Mesendoderm (in vitro differentiated cells): ENCODE results near the gene SLC38A2.

ENCODE experiments used
- DNase-seq: peaks from one replicate; pipeline ENCODE4 v3.0.0; 2013
- H2AK5ac ChIP-seq: 2 replicates; pipeline ENCODE4 v1.6.1; 2013; ENCODE audit warnings: low read length, inconsistent platforms
- H2BK120ac ChIP-seq: 2 replicates; pipeline ENCODE4 v1.6.1; 2013; ENCODE audit warnings: low read depth, mild to moderate bottlenecking, low read length, moderate library complexity, mixed read lengths
- H2BK15ac ChIP-seq: replicated peaks from 2 replicates; pipeline ENCODE4 v1.6.1; 2013; ENCODE audit warnings: low read depth, mild to moderate bottlenecking, moderate library complexity
- H2BK5ac ChIP-seq: 2 replicates; pipeline ENCODE4 v1.6.1; 2013; ENCODE audit warnings: low read length, inconsistent platforms
- H3K18ac ChIP-seq: 2 replicates; pipeline ENCODE4 v1.6.1; 2013; ENCODE audit warnings: mild to moderate bottlenecking, low read length, mixed read lengths
- H3K23ac ChIP-seq: one replicate; pipeline ENCODE4 v1.6.1; 2013; ENCODE audit warnings: low read length
- H3K27ac ChIP-seq: 2 replicates; pipeline ENCODE4 v1.5.1; 2013; ENCODE audit warnings: low read depth, mild to moderate bottlenecking, inconsistent platforms, low read length, moderate library complexity
- H3K27me3 ChIP-seq: 2 replicates; pipeline ENCODE4 v1.6.1; 2013; ENCODE audit warnings: low read length, control low read depth, mild to moderate bottlenecking, inconsistent platforms; ENCODE audit not compliant: insufficient read depth, poor library complexity
- H3K36me3 ChIP-seq: 2 replicates; pipeline ENCODE4 v1.6.1; 2013; ENCODE audit warnings: low read length, inconsistent platforms; ENCODE audit not compliant: control insufficient read depth, insufficient read depth
- H3K4ac ChIP-seq: one replicate; pipeline ENCODE4 v1.6.1; 2013; ENCODE audit warnings: low read depth, mild to moderate bottlenecking, low read length, moderate library complexity
- H3K4me1 ChIP-seq: 2 replicates; pipeline ENCODE4 v1.6.1; 2013; ENCODE audit warnings: low read depth, low read length, inconsistent platforms; ENCODE audit not compliant: control insufficient read depth
- H3K4me2 ChIP-seq: 2 replicates; pipeline ENCODE4 v1.6.1; 2013; ENCODE audit warnings: low read length
- H3K4me3 ChIP-seq: 2 replicates; pipeline ENCODE4 v1.5.1; 2013; ENCODE audit warnings: mild to moderate bottlenecking, low read length
- H3K56ac ChIP-seq: one replicate; pipeline ENCODE4 v1.6.1; 2013; ENCODE audit warnings: low read length
- H3K79me1 ChIP-seq: 2 replicates; pipeline ENCODE4 v1.6.1; 2013; ENCODE audit warnings: low read length, inconsistent platforms
- H3K79me2 ChIP-seq: 2 replicates; pipeline ENCODE4 v1.6.1; 2013; ENCODE audit warnings: mild to moderate bottlenecking, low read length; ENCODE audit not compliant: control insufficient read depth, insufficient read depth
- H3K9ac ChIP-seq: 2 replicates; pipeline ENCODE4 v1.6.1; 2013; ENCODE audit warnings: low read length, inconsistent platforms
- H4K5ac ChIP-seq: one replicate; pipeline ENCODE4 v1.6.1; 2013; ENCODE audit warnings: low read length
- H4K8ac ChIP-seq: one replicate; pipeline ENCODE4 v1.6.1; 2013; ENCODE audit warnings: low read depth, mild to moderate bottlenecking, control low read depth, low read length, moderate library complexity
- WGBS: extraction: QIAGEN DNeasy Blood & Tissue Kit; methylation state at CpG from one replicate; pipeline ENCODE4 v1.1.7; 2013; ENCODE audit warnings: low lambda C conversion rate, missing lambda C conversion rate; ENCODE audit not compliant: insufficient coverage; ENCODE audit errors: extremely low coverage; 5-methylcytosine and 5-hydroxymethylcytosine counted together

SLC38A2 gene

DNA sequence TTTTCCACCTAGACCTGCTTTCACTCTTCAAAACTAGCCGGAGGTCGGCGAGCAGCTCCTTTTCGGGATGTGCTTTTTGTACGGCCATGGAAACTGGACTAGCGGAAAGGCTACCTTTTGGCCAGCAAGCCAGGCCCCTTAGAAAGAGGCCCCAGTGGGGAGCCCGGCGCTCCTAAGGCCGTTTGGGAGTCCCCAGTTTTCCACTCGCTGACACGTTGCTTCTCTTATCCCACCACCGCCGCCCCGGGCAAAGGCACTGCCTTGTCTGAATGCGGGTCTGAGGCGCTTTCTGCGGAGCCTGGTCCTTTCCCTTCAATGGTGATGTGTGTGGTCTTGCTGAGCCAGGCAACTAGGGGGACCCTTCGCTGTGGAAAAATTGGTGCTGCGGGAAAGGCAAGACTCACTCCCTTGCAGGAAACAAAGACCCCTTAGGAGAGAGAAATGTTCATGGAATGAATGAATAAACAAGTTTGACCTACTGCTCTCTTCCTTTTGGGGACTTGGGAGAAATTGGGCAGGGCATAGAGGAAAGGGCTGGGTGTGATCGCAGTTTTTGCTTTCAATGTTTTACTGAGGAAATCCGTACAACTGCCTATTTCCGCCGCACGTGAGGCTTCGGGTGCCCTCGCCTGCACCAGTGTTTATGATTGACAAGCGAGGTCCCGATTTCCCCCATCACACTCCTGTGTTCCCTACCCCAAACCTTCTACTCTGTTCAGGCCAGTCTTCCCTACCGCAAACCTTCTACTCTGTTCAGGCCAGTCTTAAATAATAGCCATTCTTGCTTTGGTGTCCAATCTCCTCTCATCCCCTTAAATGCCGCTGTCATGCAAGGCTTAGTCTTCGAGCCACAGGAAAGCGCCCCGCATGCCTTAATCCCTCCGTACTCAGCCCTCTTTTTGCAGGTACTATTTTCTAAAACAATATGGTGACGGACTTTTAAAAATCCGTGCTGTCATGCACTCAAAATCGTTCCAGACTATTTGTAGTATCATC is 1.0 kb upstream of the SLC38A2 start:
- peak overlapping the region; percentile 97 for H3K18ac ChIP-seq
- H4K8ac ChIP-seq: no peak overlapping the region
- H2BK15ac ChIP-seq: no peak overlapping the region
- peak overlapping the region; percentile 91 for H3K9ac ChIP-seq
- no CpG with 5 or more reads among the region's 37 CpGs for WGBS
- H3K4ac ChIP-seq: peak overlapping the region; percentile 22
- H4K5ac ChIP-seq: peak overlapping the region; percentile 77
- no peak overlapping the region for H2AK5ac ChIP-seq
- H3K27me3 ChIP-seq: no peaks in the 10 kb centered on the region
- H3K4me2 ChIP-seq: peak overlapping the region; percentile 88
- DNase-seq: peak; percentile 88
- H3K79me1 ChIP-seq: no peaks in the 10 kb centered on the region
- peak overlapping the region; percentile 79 for H3K4me3 ChIP-seq
- peaks cover 5% of the 10 kb centered on the region for H3K4me1 ChIP-seq
- peak overlapping the region; percentile 74 for H3K23ac ChIP-seq
- H3K56ac ChIP-seq: peak overlapping the region; percentile 94
- H3K79me2 ChIP-seq: peaks cover 38% of the 10 kb centered on the region
- H2BK5ac ChIP-seq: peak overlapping the region; percentile 51
- peak overlapping the region; percentile 95 for H2BK120ac ChIP-seq
- peaks cover 5% of the 10 kb centered on the region for H3K36me3 ChIP-seq
- peak overlapping the region; percentile 68 for H3K27ac ChIP-seq

DNA sequence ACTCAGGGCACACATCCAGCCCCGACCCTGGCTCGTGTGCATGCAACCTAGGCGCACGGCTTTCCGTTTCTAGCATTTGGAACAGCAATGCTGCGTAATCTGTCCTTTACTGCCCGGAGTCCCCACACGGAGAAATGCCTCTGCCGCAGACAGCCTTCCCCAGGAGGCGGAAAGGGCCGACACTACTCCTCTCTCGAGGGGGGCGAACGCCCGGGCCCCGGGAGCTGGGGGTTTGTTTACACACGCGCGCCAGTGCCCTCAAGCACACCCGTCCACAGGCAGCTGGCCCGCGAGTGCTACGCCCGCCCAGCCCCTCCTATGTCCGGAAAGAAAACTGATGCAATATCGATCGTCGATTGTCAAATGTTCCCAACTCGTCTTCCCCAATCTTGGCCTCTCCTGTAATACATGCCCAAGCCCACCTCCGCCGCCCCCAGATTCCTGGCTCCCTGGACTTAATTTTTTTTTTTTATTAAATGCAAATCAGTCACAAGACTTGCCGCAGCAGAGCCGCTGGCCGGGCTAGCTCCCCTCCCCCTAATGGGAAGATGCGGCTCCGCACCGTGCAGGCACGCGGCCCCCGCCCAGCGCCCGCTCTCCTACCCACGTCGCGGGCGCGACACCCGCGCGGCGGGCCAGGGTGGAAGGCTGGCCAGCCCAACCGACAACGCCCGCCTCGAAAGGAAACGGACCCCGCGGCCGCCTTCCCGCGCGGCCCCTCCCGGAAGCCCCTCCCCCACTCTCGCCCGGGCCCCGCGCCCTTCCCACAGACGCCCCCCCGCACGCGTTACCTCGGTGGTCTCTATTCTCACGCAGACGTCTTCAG is 642 bp downstream of the SLC38A2 start:
- peak overlapping the region; percentile 4 for H3K4me2 ChIP-seq
- no peak overlapping the region for H2AK5ac ChIP-seq
- peaks cover 12% of the 10 kb centered on the region for H3K36me3 ChIP-seq
- peaks cover 5% of the 10 kb centered on the region for H3K4me1 ChIP-seq
- peak overlapping the region; percentile 97 for H3K23ac ChIP-seq
- peak overlapping the region; percentile 100 for H3K9ac ChIP-seq
- H4K8ac ChIP-seq: peak overlapping the region; percentile 58
- peaks cover 50% of the 10 kb centered on the region for H3K79me2 ChIP-seq
- H3K18ac ChIP-seq: peak overlapping the region; percentile 91
- no CpG with 5 or more reads among the region's 74 CpGs for WGBS
- peak; percentile 66 for DNase-seq
- peak overlapping the region; percentile 94 for H2BK5ac ChIP-seq
- H3K4me3 ChIP-seq: peak overlapping the region; percentile 98
- H2BK120ac ChIP-seq: peak overlapping the region; percentile 67
- H4K5ac ChIP-seq: peak overlapping the region; percentile 68
- peak overlapping the region; percentile 97 for H3K27ac ChIP-seq
- H3K56ac ChIP-seq: peak overlapping the region; percentile 99
- H3K27me3 ChIP-seq: no peaks in the 10 kb centered on the region
- peaks cover 6% of the 10 kb centered on the region for H3K79me1 ChIP-seq
- no peak overlapping the region for H2BK15ac ChIP-seq
- H3K4ac ChIP-seq: peak overlapping the region; percentile 87

GRCh38 chr12:46370792-46371717 is 1.5 kb downstream of the SLC38A2 start:
- DNase-seq: peak; percentile 93
- Histone ChIP-seq H3K79me2 (peaks cover 50% of the 10 kb centered on the region), H3K79me1 (peaks cover 6% of the 10 kb centered on the region), H3K36me3 (peaks cover 13% of the 10 kb centered on the region), H2BK15ac (no peak overlapping the region), H3K4me2 (peak overlapping the region; percentile 53), H3K27ac (peak overlapping the region; percentile 97), H3K4ac (peak overlapping the region; percentile 87), H3K23ac (peak overlapping the region; percentile 97), H3K4me3 (peak overlapping the region; percentile 98), H3K4me1 (peaks cover 5% of the 10 kb centered on the region), H2BK120ac (peak overlapping the region; percentile 5), H3K27me3 (no peaks in the 10 kb centered on the region), H4K5ac (peak overlapping the region; percentile 68), H4K8ac (no peak overlapping the region), H3K56ac (peak overlapping the region; percentile 99), H2BK5ac (peak overlapping the region; percentile 94), H3K18ac (peak overlapping the region; percentile 91), H2AK5ac (no peak overlapping the region), H3K9ac (peak overlapping the region; percentile 100)
- no CpG with 5 or more reads among the region's 54 CpGs for whole genome bisulfite sequencing

DNA sequence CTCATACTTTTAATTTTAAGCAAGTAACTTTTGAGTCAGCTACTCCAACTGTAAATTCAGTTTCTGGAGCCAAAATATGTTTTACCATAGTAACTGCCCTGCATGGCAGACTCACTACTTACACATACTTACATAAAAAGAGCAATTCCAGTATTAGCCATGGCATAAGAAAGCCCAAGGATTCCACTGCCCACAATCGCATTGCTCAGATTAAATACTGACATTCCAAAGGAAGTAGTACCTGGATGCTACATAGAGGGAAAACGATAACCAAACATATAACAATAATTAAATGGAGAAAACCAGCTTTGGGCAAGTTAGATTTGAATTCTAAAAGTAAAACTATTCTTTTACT is 2.2 kb downstream of the SLC38A2 start:
- Histone ChIP-seq H3K27me3 (no peaks in the 10 kb centered on the region), H2AK5ac (no peak overlapping the region), H3K4me1 (peaks cover 5% of the 10 kb centered on the region), H3K27ac (no peak overlapping the region), H3K23ac (no peak overlapping the region), H3K79me1 (peaks cover 6% of the 10 kb centered on the region), H2BK120ac (no peak overlapping the region), H3K79me2 (peaks cover 50% of the 10 kb centered on the region), H3K18ac (no peak overlapping the region), H3K9ac (peak overlapping the region; percentile 76), H4K5ac (no peak overlapping the region), H4K8ac (no peak overlapping the region), H3K36me3 (peaks cover 15% of the 10 kb centered on the region), H2BK5ac (no peak overlapping the region), H2BK15ac (no peak overlapping the region), H3K56ac (peak overlapping the region; percentile 78), H3K4me3 (peak overlapping the region; percentile 61), H3K4me2 (peak overlapping the region; percentile 88), H3K4ac (no peak overlapping the region)
- no peak for DNase-seq
- WGBS: no CpG with 5 or more reads among the region's 2 CpGs
